H4 (cell line): ENCODE measurements around the gene JARID2. TPM values are rescaled to one million over a fixed set of nuclear protein-coding genes. Genes with fewer than 3 reads are reported as not detected.
A peak's percentile ranks its signal among the peaks of the same experiment; 100 is the strongest.

Experiments
- DNase-seq: peaks from one replicate; pipeline ENCODE4 v3.0.0-alpha.2; 2015; ENCODE audit warnings: low spot score
- total RNA-seq: library from RNA; depleted of rRNA; stranded (reverse); fragments of >200 nt; shearing (Covaris generic); gene quantifications from 2 replicates; pipeline ENCODE4 v1.2.3, GENCODE V29; 2014

The JARID2 gene
- total RNA-seq, 1 experiment from 2014 or later: 6.0 TPM

DNA sequence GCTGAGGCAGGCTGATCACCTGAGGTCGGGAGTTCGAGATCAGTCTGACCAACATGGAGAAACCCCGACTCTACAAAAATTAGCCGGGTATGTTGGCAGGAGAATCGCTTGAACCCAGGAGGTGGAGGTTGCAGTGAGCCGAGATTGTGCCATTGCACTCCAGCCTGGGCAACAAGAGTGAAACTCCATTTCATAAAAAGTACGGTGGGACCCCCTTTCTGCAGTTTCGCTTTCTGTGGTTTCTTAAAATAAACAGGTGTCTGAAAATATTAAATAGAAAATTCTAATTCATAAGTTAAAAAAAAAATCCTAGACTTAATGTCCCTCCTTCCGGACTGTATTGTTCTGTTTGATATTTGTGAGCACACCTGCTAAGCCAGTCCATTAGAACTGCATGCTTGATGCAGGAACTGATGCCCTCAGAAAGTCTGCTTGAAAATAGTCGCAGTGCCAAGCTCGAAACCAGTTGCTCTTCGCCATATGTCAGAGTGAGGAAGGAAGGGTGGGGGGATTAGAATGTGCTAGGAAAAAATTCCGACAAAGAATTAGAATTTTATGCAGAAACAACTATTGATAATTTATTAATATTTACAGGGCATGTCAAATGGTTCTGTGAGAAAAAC lies 85.9 kb downstream of the JARID2 start:
- no peak for DNase-seq

DNA sequence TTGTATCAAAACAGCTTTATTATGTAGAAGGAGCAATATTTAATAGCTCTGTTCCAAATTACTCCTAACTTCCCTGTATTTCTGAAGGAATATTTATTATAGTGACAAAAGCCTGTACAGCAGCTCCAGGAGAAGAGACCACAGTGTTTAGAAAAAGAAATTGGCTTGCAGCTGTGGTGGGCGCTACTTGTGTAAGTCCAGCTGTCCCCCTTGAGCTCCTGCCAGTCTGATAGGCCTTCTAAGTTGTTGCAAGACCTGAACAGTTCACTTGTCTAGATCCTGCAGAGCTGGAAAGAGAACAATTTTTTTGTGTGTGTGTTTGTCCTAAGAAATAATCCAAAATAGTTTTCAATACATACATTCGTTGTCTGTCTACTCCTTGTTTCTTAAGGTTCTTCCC lies 86.6 kb downstream of the JARID2 start:
- peak; percentile 59 for DNase-seq

DNA sequence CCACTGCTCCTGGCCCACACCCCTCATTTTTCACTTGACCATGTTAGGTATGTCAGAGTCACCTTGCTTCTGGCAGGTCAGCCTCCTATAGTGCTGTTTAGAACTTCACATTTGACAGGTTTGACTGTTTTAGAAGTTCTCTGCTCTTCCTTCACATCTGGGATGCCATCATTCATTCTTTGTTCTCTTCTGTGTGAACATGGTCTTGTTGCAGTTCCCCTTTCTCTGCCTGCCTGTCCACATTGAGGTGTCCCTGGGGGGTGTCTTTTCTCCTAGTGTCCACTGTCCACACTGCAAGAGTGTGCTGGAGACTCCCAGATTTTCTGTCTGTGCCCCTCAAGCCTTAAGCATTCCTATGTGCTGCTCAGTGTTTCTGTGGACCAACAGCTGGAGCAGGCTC lies 89.5 kb downstream of the JARID2 start:
- DNase-seq: no peak

DNA sequence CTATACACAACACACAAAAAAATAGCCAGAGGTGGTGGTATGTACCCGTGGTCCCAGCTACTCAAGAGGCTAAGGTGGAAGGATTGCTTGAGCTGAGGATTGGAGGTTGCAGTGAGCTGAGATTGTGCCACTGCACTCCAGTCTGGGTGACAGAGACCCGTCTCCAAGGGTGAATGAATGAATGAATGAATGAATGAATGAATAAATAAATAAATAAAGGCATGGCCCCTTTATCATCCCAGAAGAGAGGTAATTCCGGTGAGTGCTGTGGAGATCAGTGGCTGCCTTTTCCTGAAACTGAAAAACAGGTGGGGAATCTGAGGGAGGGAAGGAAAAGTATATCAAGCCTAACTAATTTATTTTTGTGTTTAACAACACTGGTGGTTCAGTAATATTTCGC lies 90.0 kb downstream of the JARID2 start:
- DNase-seq: no peak

DNA sequence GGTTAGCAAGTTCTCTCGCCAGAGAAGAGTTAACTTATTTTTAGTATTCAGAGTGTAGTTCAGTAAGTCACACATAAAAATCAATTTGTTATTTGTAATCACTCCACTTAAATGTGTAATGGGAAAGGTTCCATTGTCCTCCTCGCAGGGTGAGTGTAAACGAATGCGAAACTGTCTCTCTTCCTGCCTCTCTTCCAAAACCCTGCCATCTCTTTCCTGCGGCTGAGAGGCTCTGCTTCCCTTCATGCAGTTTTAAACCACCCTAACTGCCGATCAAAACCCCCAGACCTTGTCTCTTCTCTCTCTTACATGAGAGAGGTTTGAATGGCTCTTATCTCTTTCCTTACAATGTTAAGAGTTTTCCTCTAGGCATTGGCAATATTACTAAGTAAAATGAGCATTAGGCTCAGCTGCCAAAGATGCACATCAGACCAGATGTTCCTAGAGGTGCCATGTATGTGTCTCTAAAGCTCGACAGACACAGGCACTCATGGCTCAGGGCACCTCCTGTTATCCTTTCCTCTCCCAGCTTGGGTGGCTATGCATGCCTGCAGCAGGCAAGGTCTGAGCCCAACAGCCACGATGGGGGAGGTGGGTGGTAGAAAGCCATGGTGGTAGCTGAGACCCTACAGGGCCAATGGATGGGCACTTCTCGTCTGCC lies 91.2 kb downstream of the JARID2 start:
- DNase-seq: no peak

DNA sequence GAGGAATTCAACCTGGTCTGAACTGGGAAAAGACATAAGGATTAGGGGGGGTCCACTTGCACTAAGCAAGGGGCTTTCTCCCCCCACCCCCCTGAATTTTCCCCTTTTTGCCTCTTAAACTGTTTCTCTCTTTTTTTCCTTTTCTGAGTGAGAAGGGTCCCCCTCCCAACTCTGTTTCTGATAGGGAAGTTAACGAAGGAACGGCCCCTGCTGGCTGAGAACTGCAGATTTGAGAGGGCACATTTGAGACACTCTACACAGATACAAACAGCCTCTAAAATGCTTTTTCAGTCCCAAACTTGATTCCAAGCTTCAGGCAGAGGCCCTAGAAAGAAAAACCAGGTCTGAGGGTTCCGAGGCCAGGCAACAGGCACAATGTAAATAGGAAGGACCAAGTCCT lies 91.7 kb downstream of the JARID2 start:
- DNase-seq: no peak

DNA sequence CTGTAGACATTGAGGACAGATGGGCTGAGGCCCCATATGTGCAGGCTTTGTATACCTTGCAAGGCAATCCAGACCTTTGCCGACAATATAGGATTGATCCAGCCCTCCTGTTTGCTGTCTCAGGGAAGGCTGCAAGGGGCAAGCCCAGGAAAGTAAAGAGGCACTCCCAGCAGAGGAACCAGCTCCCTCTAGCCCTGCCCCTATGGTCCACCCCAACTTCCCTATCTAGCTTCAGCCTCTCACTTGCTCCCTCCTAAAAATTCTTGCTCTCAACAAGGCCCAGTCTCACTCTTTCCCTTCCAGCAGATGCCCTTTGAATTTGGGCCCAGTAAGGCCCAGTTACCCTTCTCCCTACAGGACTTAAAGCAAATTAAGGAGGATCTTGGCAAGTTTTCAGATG lies 92.6 kb downstream of the JARID2 start:
- DNase-seq: no peak

DNA sequence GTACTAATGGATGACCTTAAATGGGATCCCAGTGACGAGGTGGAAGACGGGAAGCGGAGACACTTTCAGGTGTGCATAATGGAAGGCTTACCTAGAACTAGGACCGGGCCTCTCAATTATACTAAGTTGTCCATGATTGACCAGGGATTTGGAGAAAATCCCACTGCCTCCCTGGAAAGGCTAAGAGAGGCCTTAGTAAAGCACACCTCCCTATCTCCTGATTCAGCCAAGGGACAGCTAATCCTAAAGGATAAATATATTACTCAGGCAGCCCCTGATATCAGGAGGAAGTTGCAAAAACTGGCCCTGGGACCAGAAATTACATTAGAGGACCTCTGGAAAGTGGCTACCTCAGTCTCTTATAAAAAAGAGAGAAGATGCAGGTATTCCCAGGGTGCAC lies 93.2 kb downstream of the JARID2 start:
- no peak for DNase-seq

DNA sequence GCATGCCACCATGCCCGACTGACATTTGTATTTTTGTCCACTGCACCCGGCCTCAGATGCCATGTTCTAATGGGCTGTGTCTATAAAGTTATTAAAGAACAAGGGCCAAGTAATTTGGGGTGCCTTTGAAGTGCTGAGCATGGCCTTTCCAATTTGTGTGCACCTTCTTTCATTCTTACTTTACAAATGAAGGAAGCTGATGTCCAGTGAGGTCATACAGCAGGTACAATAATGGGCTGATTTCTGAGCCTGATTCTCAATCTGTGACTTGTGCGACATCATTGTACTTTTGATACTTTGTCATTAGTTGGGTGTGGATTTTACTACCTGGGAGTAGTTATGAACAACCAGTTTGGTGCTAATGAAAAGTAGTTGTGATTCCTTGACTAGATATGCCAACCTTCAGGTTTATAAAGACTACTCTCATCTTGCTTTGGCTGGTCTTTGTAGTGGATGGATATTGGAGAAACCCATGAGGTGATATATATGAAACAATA lies 94.3 kb downstream of the JARID2 start:
- no peak for DNase-seq

DNA sequence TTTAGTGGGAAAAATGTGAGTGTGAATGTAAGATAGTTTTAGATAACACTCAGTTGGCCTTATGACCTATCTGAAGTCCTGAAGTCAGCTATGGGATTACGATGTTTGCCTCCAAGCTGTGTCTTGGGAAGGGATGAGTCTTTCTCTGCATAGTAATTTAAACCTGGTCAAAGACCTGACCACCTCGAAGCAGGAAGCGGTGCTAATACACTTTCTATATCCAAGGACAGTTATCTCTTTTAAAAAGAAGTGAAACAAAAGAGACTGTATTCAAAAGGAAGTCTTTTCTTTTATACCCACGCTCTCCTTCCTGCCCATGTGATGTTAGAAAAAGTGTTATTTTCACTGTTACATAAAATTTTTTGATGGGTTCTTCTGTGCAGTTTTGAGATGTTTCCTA lies 94.9 kb downstream of the JARID2 start:
- DNase-seq: no peak

DNA sequence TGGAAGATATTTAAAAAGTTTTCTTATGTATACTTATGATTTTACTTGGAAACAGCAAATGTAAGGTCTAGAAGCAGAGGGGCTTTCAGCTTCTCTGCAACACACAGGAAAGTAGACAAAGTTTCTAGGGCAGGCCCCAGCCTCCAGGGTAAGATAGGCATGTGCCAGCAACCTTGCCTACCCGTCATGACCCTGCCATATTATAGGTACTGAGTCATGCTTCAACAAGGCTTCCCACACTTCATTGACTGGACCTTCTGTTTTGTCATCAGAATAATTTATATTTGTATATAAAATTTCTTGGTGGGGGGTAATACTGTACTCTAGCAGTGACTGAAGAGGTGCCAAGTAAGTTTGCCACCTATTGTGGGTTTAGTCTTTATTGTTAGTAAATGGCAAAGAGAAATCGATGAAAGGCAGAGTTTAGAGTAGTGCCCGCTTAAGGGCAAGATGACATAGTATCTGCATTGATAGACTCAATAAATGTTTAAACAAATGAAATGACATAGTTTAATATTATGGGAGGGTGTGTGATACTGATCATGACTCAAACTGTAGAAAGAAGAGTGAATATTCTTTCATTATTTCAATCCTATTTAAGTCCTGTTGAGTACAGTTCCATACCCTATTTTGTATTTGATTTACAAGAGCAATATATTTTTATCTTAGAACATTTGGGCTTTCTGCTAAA lies 95.6 kb downstream of the JARID2 start:
- no peak for DNase-seq

DNA sequence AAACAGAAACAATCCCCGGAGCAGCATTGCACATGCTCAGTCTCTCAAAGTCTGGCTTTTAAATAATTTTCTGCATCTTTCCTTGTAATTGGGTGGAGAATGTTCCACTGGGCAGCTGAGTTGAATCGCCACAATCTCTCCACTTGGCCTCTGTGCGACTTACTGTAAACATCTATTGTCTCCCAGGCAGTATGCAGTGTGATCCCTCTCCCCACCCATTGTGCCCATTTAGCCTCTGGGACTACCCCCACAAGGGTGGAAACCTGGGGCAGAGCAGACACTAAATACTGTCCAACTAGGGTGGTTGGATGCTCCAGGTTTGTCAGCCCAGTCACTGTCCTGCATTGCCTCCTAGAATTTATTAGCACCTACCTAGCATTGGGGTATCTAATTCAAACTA lies 96.2 kb downstream of the JARID2 start:
- no peak for DNase-seq

DNA sequence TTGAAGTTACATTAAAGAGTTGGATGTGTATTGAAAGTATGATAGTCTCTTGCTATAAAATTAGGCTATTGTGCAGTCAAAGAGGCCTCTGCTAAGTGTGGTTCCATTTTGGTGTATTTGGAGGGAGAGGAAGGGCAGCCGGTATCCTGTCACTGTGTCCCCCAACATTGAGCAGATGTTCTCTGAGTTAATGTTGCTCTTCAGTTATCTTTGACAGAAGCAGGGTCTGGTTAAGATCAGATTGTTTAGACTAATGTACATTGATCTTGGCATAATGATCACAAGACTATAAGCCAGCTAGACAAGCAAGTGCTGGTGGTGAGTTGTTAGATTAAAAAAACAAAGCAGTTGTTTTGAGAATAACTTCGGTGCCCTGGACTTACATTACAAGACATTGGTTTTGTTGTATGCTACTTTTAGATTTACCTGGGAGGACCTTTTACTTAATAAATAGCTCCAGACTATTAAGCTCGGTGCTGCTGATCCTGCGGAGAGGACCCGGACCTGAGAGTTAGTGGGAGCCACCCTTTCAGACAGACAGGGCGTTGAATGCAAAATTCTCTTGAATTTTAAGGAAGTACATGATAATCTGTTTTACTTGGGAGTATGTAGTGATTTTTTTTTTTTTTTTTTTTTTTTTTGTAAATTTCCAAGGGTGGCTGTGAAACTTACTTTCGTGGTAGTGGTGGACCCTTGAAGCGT lies 97.8 kb downstream of the JARID2 start:
- DNase-seq: no peak

DNA sequence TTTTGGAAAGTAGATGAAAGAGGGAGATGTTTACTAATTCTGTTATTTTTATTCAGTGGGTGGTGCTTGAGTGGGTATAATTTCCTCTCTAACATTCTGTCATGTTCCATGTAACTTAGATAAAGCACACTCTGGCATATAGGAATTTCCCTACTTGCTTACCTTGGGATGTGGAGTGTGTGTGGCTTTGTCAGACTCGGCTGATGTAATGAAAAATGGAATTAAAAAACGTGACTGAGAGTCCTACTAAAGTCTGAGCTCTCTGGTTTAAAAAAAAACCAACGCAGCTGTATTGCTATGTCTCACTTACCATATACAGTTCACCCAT lies 98.3 kb downstream of the JARID2 start:
- no peak for DNase-seq

DNA sequence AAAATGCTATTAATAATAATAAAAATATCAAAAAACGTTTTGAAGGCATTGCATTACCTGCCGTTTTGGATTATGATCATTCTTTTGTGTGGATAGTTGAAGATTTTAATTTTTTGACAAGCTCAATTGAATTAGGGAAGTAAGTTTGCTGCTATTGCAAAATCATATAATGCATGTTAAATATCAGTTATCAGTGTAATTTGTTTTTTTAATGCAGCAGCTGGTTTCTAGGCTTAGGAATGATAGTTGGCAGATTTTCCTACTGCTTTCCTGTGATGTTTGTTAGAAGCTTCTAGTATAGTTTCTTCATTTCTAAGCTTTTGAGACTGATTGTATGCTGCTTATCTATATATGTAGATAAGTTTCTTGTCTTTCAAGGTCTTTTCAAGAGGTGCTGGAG lies 99.0 kb downstream of the JARID2 start:
- no peak for DNase-seq

DNA sequence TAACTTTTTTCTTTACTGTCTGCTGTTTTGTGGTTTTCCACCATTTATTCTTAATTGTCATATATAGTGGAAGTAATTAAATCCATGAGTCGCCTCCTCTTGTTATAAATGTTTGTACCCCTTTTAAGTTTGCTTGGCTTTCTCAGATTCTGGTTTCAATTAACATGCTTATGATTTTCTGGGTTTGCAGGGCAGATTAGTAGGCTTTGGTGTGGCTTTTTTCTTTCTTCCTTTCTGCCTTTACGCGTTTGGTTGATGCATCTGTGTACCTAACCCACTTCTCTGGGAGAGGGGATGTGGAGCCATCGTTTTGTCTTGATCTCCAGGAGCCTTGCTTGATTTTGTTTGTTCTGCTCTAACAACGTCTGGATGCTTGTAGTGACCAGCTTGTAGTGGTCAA lies 100.4 kb downstream of the JARID2 start:
- DNase-seq: no peak

DNA sequence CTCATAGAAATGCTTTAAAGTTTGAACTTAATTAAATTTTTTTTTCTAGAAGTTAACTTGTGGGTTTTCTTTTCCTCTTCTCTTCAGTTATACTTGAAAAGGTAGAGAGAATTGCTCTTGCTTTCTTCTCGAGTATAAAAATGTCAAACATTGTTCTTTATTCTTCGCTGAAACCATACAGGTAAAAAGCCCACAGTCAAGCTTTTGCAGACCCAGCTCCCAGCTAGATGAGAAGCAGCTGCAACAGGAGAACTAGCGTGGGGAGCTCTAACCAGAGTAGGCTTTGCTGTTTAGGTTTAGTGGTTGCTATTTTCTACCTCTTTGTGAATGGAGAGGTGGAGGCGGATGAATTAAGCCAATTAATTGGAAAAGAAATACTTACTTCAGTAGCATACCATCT lies 102.7 kb downstream of the JARID2 start:
- DNase-seq: no peak

DNA sequence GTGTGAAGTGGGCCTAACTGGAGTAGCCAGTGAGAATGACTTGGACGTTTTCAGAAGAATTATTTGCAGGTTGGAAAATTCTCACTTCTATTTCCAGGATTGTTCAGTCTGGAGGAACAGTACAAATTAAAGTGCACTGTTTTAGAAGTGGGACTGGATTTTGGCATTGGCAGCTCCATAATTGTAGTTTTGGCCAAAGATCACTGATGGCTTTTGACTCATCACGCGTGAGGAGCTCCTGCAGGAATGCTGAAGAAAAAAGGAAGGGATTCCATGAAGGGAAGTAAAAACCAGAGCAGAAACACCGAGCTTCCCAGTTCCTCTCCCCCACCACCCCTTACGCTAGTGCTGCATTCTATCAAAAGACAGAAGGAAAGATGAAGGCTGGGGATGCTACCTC lies 103.5 kb downstream of the JARID2 start:
- no peak for DNase-seq

DNA sequence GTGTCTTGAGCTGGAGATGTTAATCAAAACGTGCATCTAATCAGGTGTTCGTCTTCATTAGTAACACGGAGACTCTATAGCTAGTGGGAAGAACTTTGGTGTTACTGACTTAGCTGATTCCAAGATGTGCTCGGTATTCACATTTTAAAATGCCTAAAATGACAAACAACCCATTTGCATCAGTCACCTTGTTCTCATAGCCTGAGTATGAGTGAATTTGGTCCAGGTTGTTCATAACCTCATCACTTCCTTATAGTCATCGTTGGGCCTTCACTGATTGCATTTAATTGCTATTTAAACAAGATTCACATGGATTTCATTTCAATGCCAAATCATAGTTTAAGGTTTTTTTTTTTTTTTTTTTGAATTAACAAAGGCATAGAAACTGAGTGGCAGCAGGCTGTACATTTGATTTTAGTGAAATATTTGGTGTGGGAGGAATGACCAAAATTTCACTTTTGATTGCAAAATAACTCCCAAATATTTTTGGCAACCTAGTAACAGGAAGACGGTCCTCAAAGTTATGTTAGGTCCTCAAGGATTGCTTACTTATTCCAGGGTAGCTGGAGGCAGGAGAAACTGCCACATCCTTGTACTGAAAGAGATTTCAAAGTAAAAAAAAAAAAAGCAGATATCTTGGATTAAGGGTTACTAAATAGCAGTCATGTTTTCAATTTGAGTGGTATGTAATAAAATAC lies 104.7 kb downstream of the JARID2 start:
- no peak for DNase-seq

DNA sequence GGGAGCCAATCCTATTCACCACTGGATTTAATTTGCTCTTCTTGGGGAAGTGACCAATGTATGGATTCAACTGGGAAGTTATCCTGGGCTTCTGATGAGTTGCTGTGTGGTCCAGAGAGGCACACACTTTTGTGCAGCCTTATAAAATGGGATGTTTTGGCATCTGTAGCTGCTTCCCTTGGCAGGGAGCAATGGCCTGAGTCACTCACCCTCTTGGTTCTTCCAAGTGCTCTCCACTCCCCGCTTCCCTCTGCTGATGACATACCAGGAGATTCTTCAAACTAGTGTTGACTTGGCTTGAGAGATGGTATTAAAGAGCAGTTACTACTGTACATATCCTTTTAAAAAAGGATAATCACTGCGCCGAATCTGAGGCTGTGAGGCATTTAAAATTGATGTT lies 105.8 kb downstream of the JARID2 start:
- no peak for DNase-seq

DNA sequence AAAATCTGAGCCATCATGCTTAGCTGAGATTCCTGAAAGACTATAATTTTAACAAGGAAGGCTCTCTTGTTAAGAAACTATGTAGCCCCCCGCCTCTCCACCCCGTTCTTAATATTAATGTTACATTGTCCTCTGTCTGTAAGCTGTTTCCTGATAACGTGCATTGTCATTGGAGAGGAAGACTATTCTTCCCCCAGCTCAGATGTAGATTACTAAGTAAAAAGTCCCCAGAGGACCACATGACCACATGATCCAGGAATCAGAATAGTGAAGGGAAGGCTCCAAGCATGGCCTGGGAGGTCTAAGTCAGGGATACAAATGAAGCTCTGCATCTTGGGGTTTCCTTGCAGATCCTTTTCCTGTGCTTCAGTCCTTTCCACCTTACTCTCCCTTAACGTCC lies 106.4 kb downstream of the JARID2 start:
- no peak for DNase-seq

DNA sequence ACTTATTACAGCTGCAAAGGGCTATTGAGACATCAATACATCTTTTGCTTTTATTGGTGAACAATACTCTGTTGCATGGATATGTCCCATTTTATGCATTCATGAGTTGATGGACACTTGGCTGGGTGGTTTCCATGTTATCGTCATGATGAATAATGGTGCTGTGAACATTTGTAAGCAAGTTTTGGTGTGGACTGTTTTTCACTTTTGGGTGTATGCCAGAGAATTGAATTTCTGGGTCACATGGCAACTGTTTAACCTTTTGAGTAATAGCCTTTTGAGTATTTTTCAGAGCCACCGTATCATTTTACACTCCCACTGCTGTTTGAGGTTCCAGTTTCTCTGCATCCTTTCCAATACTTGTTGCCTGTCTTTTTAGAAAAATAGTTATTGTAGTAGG lies 107.0 kb downstream of the JARID2 start:
- no peak for DNase-seq
